ENCODE measurements around the gene TBC1D10A. TPM values are rescaled to one million over a fixed set of nuclear protein-coding genes. Genes with fewer than 3 reads are reported as not detected.

The TBC1D10A gene
- total and polyA plus RNA-seq, 2 donors (not counting 1 experiment from before 2014, with no cell fraction given) = 10.8 to 11.7 TPM

DNA sequence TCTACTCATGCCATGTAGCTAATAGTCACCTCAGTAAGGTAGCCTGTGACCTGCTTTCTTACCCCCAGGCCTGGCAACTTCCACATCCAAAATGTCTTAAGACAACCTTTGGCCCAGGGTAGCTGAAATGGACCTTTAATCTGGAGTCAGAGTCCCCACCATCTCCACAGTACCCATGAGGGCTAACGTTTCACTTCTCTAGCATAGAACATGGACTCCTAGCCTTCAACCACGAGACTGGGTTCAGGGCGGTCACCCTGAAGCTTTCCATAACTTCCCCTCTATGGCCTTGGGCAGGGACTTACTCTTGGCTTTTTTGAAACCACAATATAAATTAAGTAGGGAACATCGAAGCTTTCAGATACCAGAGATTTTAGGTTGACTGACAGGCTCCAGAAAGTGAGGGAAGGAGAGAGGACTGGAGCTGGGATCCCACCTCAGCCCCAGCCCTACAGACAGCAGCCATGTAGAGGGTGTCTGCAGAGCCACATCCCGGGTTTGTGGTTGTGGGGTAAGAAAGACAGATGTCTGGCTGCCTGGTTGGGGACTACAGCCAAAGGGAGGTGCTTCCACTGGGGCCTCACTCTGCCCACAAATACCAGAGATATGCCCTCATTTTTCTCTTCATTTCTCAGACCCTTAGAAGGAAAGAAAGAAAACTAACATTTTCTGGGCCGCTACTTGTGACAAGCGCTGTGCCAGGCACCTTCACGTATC, 2.6 kb downstream of the TBC1D10A start:
- Histone ChIP-seq H3K9ac (ENCODE audit: insufficient read depth, low read length) (no peak overlapping the region), H3K79me2 (ENCODE audit: control insufficient read depth, insufficient read depth, low read length) (peaks cover 13% of the 10 kb centered on the region), H2AFZ (ENCODE audit: low read length) (no peak overlapping the region), H3K4me2 (ENCODE audit: extremely low read depth, insufficient read depth, low read length) (peak overlapping the region; percentile 89), H3K27me3 (ENCODE audit: control insufficient read depth, insufficient read depth, low read length) (no peaks in the 10 kb centered on the region), H3K4me1 (ENCODE audit: control insufficient read depth, extremely low read depth, insufficient read depth, low read length) (peaks cover 12% of the 10 kb centered on the region), H3K27ac (ENCODE audit: insufficient read depth, low read length) (peak overlapping the region; percentile 37), H3K9me3 (ENCODE audit: control insufficient read depth, insufficient read depth, low read depth, low read length) (no peaks in the 10 kb centered on the region), H3K4me3 (replicated peaks in 1 of 4; ENCODE audit: control extremely low read depth in 1 of 4, insufficient read depth in 1 of 4, low read depth in 3 of 4, low read length in 4 of 4) (peak overlapping the region in 3 of 4 experiments; percentile 12 to 79 (median 29)), H3K36me3 (ENCODE audit: control insufficient read depth, insufficient read depth, low read length) (peaks cover 2% of the 10 kb centered on the region), H4K20me1 (ENCODE audit: control insufficient read depth, extremely low read depth, insufficient read depth, low read length) (peaks cover 2% of the 10 kb centered on the region)
- TF ChIP-seq, protein P1, sequence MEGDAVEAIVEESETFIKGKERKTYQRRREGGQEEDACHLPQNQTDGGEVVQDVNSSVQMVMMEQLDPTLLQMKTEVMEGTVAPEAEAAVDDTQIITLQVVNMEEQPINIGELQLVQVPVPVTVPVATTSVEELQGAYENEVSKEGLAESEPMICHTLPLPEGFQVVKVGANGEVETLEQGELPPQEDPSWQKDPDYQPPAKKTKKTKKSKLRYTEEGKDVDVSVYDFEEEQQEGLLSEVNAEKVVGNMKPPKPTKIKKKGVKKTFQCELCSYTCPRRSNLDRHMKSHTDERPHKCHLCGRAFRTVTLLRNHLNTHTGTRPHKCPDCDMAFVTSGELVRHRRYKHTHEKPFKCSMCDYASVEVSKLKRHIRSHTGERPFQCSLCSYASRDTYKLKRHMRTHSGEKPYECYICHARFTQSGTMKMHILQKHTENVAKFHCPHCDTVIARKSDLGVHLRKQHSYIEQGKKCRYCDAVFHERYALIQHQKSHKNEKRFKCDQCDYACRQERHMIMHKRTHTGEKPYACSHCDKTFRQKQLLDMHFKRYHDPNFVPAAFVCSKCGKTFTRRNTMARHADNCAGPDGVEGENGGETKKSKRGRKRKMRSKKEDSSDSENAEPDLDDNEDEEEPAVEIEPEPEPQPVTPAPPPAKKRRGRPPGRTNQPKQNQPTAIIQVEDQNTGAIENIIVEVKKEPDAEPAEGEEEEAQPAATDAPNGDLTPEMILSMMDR (conservative IDR thresholded peaks at IDR 0.05 in 1 of 2, IDR thresholded peaks at IDR 0.05 in 1 of 2; ENCODE audit: low read depth in 1 of 2, low read length in 2 of 2) = no peak
- TF ChIP-seq EZH2 (IDR thresholded peaks at IDR 0.05; ENCODE audit: low read length, missing control alignments) = no peak
- DNase-seq (ENCODE audit: low read depth in 2 of 2) = peak; percentile 40 to 81

DNA sequence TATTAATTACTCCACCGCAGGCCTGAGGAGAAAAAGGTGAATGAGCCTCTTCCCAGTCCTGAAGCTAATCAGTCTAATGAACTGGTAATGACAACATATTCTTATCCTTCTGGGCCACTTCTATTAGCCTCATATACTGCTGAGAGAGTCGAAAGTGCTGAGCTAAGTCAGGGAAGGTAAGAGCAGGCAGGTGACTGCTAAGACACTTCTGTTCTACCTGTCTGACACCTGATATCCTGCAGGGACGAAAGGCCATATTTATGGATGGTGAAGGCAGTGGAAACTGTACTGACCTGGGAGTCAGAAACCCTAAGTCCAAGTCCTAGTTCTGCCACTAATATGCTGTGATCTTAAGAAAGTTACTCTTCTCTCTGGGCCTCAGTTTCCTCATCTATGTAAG, 3.5 kb downstream of the TBC1D10A start:
- H2AFZ ChIP-seq (ENCODE audit: low read length) = no peak overlapping the region
- peaks cover 21% of the 10 kb centered on the region for H3K79me2 ChIP-seq (ENCODE audit: control insufficient read depth, insufficient read depth, low read length)
- TF ChIP-seq, protein P1 (conservative IDR thresholded peaks at IDR 0.05 in 1 of 2, IDR thresholded peaks at IDR 0.05 in 1 of 2; ENCODE audit: low read depth in 1 of 2, low read length in 2 of 2) = no peak
- no peak for TF ChIP-seq EZH2 (IDR thresholded peaks at IDR 0.05; ENCODE audit: low read length, missing control alignments)

DNA sequence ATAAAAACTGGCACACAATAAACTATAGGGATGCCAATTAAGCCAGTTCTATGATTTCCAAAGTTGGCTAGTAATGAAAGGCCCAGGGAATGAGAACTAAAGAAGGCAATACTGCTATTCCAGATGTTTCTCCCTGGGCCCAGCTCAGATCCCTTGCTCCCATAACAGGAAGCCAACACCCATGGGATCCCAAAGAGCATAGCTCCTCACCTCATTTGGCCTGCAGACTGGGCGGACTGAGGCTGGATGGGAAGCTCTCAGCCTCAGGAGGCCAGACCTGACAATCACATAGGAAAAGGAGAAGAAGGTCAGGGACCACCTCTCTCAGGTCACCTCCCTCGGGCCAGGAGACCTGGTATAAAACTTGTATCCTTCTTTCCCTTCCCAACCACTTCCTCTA, 5.3 kb downstream of the TBC1D10A start:
- Histone ChIP-seq H3K79me2 (ENCODE audit: control insufficient read depth, insufficient read depth, low read length) (peaks cover 21% of the 10 kb centered on the region), H3K4me3 (replicated peaks in 1 of 4; ENCODE audit: control extremely low read depth in 1 of 4, insufficient read depth in 1 of 4, low read depth in 3 of 4, low read length in 4 of 4) (no peak overlapping the region), H2AFZ (ENCODE audit: low read length) (no peak overlapping the region), H3K4me2 (ENCODE audit: extremely low read depth, insufficient read depth, low read length) (no peak overlapping the region), H3K27me3 (ENCODE audit: control insufficient read depth, insufficient read depth, low read length) (no peaks in the 10 kb centered on the region), H3K4me1 (ENCODE audit: control insufficient read depth, extremely low read depth, insufficient read depth, low read length) (peaks cover 12% of the 10 kb centered on the region), H3K36me3 (ENCODE audit: control insufficient read depth, insufficient read depth, low read length) (peaks cover 2% of the 10 kb centered on the region), H3K9me3 (ENCODE audit: control insufficient read depth, insufficient read depth, low read depth, low read length) (no peaks in the 10 kb centered on the region), H3K9ac (ENCODE audit: insufficient read depth, low read length) (no peak overlapping the region), H3K27ac (ENCODE audit: insufficient read depth, low read length) (no peak overlapping the region), H4K20me1 (ENCODE audit: control insufficient read depth, extremely low read depth, insufficient read depth, low read length) (peaks cover 2% of the 10 kb centered on the region)
- TF ChIP-seq, protein P1 (conservative IDR thresholded peaks at IDR 0.05 in 1 of 2, IDR thresholded peaks at IDR 0.05 in 1 of 2; ENCODE audit: low read depth in 1 of 2, low read length in 2 of 2) = no peak
- no peak for TF ChIP-seq EZH2 (IDR thresholded peaks at IDR 0.05; ENCODE audit: low read length, missing control alignments)
- no peak for DNase-seq (ENCODE audit: low read depth in 2 of 2)

More for the DNA sequence above, 3.5 kb downstream of the TBC1D10A start:
- H3K4me1 ChIP-seq (ENCODE audit: control insufficient read depth, extremely low read depth, insufficient read depth, low read length) = peaks cover 12% of the 10 kb centered on the region
- H3K9ac ChIP-seq (ENCODE audit: insufficient read depth, low read length) = no peak overlapping the region
- DNase-seq (ENCODE audit: low read depth in 2 of 2) = no peak
- H3K4me2 ChIP-seq (ENCODE audit: extremely low read depth, insufficient read depth, low read length) = no peak overlapping the region
- no peak overlapping the region for H3K4me3 ChIP-seq (replicated peaks in 1 of 4; ENCODE audit: control extremely low read depth in 1 of 4, insufficient read depth in 1 of 4, low read depth in 3 of 4, low read length in 4 of 4)
- peaks cover 2% of the 10 kb centered on the region for H4K20me1 ChIP-seq (ENCODE audit: control insufficient read depth, extremely low read depth, insufficient read depth, low read length)
- H3K27me3 ChIP-seq (ENCODE audit: control insufficient read depth, insufficient read depth, low read length) = no peaks in the 10 kb centered on the region
- H3K9me3 ChIP-seq (ENCODE audit: control insufficient read depth, insufficient read depth, low read depth, low read length) = no peaks in the 10 kb centered on the region
- H3K36me3 ChIP-seq (ENCODE audit: control insufficient read depth, insufficient read depth, low read length) = peaks cover 2% of the 10 kb centered on the region
- no peak overlapping the region for H3K27ac ChIP-seq (ENCODE audit: insufficient read depth, low read length)
